ENCODE measurements around the gene STOM. TPM values are rescaled to one million over a fixed set of nuclear protein-coding genes. Genes with fewer than 3 reads are reported as not detected.

Gene STOM
- total RNA-seq, 3 donors from 2014 or later (not counting 1 experiment from before 2014, with no cell fraction given) = 185 to 241 (median 189) TPM

GRCh38 chr9:121324316-121324715, 45.7 kb downstream of the STOM start:
- TF ChIP-seq, protein P1, sequence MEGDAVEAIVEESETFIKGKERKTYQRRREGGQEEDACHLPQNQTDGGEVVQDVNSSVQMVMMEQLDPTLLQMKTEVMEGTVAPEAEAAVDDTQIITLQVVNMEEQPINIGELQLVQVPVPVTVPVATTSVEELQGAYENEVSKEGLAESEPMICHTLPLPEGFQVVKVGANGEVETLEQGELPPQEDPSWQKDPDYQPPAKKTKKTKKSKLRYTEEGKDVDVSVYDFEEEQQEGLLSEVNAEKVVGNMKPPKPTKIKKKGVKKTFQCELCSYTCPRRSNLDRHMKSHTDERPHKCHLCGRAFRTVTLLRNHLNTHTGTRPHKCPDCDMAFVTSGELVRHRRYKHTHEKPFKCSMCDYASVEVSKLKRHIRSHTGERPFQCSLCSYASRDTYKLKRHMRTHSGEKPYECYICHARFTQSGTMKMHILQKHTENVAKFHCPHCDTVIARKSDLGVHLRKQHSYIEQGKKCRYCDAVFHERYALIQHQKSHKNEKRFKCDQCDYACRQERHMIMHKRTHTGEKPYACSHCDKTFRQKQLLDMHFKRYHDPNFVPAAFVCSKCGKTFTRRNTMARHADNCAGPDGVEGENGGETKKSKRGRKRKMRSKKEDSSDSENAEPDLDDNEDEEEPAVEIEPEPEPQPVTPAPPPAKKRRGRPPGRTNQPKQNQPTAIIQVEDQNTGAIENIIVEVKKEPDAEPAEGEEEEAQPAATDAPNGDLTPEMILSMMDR (IDR thresholded peaks at IDR 0.05) = no peak
- no peaks in the 10 kb centered on the region for H3K27me3 ChIP-seq (ENCODE audit: control insufficient read depth, insufficient read depth, low read length)
- ATAC-seq = no peak
- no peaks in the 10 kb centered on the region for H3K9me3 ChIP-seq (ENCODE audit: control insufficient read depth, insufficient read depth, low read length)
- H3K4me3 ChIP-seq (ENCODE audit: low read length) = no peak overlapping the region
- Mint-ChIP-seq H3K9me3 (no peaks in the 10 kb centered on the region), H3K27me3 (ENCODE audit: low read depth in 2 of 2) (no peaks in the 10 kb centered on the region), H3K4me1 (peaks cover 38 to 41% of the 10 kb centered on the region in 2 donors), H3K27ac (no peak overlapping the region), H3K36me3 (peaks cover 8% of the 10 kb centered on the region), H3K4me3 (no peak overlapping the region)
- H3K27ac ChIP-seq (ENCODE audit: low read length) = no peak overlapping the region
- peaks cover 27% of the 10 kb centered on the region for H3K4me1 ChIP-seq (ENCODE audit: control insufficient read depth, insufficient read depth, low read length)
- H3K36me3 ChIP-seq (ENCODE audit: control insufficient read depth, insufficient read depth, low read length) = peaks cover 53% of the 10 kb centered on the region
- intact Hi-C loops (cut with micrococcal nuclease) = loop anchor here (5.0 kb wide), 1 partner anchor 122 kb away; the partner anchor contains the start of gene RAB14
- 91% methylated on average over 5 of the region's 5 CpGs for WGBS (ENCODE audit: insufficient coverage)
- DNase-seq = no peak

- intact Hi-C loops (cut with micrococcal nuclease) = loop anchor here (5.0 kb wide), 1 partner anchor 121 kb away; the partner anchor contains the start of gene RAB14
- Histone ChIP-seq H3K4me1 (ENCODE audit: control insufficient read depth, insufficient read depth, low read length) (peaks cover 27% of the 10 kb centered on the region), H3K36me3 (ENCODE audit: control insufficient read depth, insufficient read depth, low read length) (peaks cover 53% of the 10 kb centered on the region), H3K4me3 (ENCODE audit: low read length) (no peak overlapping the region), H3K27ac (ENCODE audit: low read length) (no peak overlapping the region), H3K9me3 (ENCODE audit: control insufficient read depth, insufficient read depth, low read length) (no peaks in the 10 kb centered on the region), H3K27me3 (ENCODE audit: control insufficient read depth, insufficient read depth, low read length) (no peaks in the 10 kb centered on the region)
- no peak for ATAC-seq
- H3K9me3 Mint-ChIP-seq = no peaks in the 10 kb centered on the region
- peaks cover 8% of the 10 kb centered on the region for H3K36me3 Mint-ChIP-seq
- peaks cover 38 to 47% of the 10 kb centered on the region in 2 donors for H3K4me1 Mint-ChIP-seq
- TF ChIP-seq, protein P1 (IDR thresholded peaks at IDR 0.05) = no peak
- H3K27ac Mint-ChIP-seq = no peak overlapping the region
- WGBS (ENCODE audit: insufficient coverage) = over 99% methylated on average over 7 of the region's 10 CpGs
- no peak for DNase-seq
- no peak overlapping the region for H3K4me3 Mint-ChIP-seq
- no peaks in the 10 kb centered on the region for H3K27me3 Mint-ChIP-seq (ENCODE audit: low read depth in 2 of 2)
Observed at GRCh38 chr9:121323449-121324151, 46.5 kb downstream of the STOM start.

DNA sequence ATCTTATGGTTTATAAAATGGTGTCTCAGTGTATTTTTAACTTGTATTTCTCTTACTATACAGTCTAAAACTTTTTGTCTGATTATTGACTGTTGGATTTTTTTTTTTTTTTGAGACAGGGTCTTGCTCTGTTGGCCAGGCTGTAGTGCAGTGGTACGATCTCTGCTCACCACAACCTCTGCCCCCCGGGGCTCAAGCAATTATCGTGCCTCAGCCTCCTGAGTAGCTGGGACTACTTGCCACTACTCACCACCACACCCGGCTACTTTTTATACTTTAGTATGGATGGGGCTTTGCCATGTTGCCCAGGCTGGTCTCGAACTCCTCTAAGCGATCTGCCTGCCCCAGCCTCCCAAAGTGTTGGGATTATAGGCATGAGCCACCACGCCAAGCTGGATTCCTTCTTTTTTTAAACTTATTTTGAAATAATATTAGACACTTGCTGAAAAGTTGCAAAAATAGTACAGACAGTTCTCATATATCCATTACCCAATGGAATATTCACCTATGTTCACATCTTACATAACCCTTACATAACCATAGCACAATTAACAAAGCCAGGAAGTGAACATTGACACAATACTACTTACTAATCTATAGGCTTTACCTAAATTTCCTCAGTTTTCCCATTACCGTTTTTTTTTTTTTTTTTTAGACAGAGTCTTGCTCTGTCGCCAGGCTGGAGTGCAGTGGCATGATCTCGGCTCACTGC, 47.2 kb downstream of the STOM start:
- Histone ChIP-seq H3K27ac (ENCODE audit: low read length) (no peak overlapping the region), H3K9me3 (ENCODE audit: control insufficient read depth, insufficient read depth, low read length) (no peaks in the 10 kb centered on the region), H3K36me3 (ENCODE audit: control insufficient read depth, insufficient read depth, low read length) (peaks cover 51% of the 10 kb centered on the region), H3K4me1 (ENCODE audit: control insufficient read depth, insufficient read depth, low read length) (peaks cover 27% of the 10 kb centered on the region), H3K4me3 (ENCODE audit: low read length) (no peak overlapping the region), H3K27me3 (ENCODE audit: control insufficient read depth, insufficient read depth, low read length) (no peaks in the 10 kb centered on the region)
- TF ChIP-seq, protein P1 (IDR thresholded peaks at IDR 0.05) = no peak
- WGBS (ENCODE audit: insufficient coverage) = 98% methylated on average over 10 of the region's 10 CpGs
- ATAC-seq (no peak), DNase-seq (no peak)
- intact Hi-C loops (cut with micrococcal nuclease) = loop anchor here (5.0 kb wide), 1 partner anchor 121 kb away; the partner anchor contains the start of gene RAB14
- H3K9me3 Mint-ChIP-seq = no peaks in the 10 kb centered on the region
- H3K36me3 Mint-ChIP-seq = peaks cover 8% of the 10 kb centered on the region
- H3K4me1 Mint-ChIP-seq = peaks cover 38 to 47% of the 10 kb centered on the region in 2 donors
- peak overlapping the region in 1 of 2 donors; percentile 30 for H3K27ac Mint-ChIP-seq
- no peaks in the 10 kb centered on the region for H3K27me3 Mint-ChIP-seq (ENCODE audit: low read depth in 2 of 2)
- H3K4me3 Mint-ChIP-seq = peak overlapping the region; percentile 25

All from natural killer cell (primary cell).